GM21576 (cell line): ENCODE data around the gene RFTN1.

Experiments
- ATAC-seq: cut with Tn5 transposase; IDR thresholded peaks from one replicate; pipeline ENCODE4 v1.9.1; 2021; ENCODE audit warnings: mild to moderate bottlenecking, moderate library complexity; ENCODE audit not compliant: unreplicated experiment

RFTN1 gene

DNA sequence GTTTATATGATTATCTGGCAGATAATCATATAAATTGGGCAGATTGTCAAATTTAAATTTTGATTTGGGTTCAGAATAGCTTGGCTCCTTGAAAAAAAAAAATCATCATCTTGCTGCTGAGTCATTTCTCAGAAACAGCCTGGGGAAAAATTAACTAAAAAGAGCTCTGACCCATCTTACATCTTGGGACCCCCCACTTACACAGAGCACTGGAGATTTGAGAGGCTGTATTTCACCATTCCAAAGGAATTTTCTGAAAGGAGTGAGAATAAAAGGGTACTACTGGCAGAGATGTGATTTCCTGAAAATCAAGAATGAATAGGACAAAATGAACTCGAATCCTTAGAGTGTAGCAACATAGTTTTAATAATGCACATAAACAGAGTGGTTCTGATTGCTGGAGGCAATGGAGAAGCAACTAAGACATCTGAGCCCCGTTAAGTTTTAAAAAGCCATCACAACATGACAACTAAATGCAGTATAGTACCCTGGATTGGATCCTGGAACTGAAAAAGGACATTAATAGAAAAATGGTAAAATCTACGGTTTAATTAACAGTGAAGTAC, 97.5 kb downstream of the RFTN1 start:
- no peak for ATAC-seq

- no peak for ATAC-seq
Observed at GRCh38 chr3:16413321-16413720, 100.2 kb downstream of the RFTN1 start.

DNA sequence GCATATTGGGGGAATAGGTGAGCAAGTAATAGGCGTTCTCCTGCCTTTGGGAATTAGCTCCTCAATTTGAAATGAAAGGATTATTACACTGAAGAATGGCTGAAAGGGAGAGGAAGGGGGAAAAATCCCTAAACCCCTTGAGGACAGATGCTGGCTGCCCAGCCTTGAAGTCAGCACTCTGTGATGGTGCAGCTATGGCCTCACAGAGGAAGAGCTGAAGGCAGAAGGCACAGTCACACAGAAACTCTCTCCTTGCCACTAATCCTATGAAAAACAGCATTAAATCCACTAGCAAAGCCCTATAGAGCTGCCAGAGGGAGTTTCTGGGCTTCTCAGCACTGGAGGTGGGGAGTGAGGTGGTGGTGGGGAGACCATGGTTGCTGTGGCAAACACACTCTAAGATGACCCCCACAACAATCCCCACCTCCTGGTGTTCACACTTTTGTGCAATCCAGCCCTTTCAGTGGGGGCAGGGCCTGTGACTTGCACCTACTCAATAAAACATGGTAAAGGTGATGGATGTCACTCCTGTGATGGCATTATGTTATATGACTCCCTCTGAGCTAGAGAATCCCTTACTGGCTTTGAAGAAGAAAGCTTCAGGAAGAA, 101.2 kb downstream of the RFTN1 start:
- ATAC-seq = no peak

DNA sequence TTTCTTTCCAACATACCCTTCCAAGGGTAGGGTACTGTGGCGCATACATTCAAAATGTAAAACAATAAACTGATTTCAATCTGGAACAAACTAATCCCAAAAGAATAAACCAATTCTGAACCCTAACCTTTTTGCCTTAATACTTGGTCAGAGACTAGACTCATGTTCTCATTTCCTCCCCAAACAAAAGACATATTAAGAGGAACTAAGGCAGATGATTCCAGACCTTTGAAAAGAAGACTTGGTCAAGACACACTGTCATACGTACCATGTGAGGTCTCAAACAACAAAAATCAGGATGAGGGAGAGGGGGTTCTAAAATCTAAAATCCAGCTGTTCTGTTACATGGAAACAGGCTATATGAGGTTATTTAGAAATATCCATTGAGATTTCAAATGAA, 102.1 kb downstream of the RFTN1 start:
- no peak for ATAC-seq

- no peak for ATAC-seq
Observed at GRCh38 chr3:16410659-16411058, 102.8 kb downstream of the RFTN1 start.

GRCh38 chr3:16409032-16409431, 104.5 kb downstream of the RFTN1 start:
- no peak for ATAC-seq

- ATAC-seq = no peak
Observed at GRCh38 chr3:16407366-16407765, 106.1 kb downstream of the RFTN1 start.

- ATAC-seq = no peak
Observed at GRCh38 chr3:16406579-16406978, 106.9 kb downstream of the RFTN1 start.

DNA sequence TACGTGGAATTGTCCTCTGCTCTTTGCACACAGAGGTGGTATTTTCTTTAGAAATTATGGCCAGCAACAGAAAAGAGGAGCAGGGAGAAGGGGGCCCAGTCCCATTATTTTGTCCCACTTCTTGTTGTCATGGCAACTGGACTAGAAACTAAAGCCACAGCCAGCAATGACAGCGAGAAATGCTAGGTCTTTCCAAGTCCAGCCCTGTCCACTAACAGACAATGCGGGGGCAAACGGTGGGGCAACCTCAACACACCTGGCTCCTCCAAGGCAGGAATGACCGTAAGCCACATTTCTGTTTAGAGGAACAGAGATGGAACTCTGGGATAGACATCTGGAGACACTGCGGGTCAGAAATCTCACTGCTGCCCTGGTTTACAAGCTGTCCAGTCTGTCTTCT, 107.3 kb downstream of the RFTN1 start:
- ATAC-seq = no peak

GRCh38 chr3:16404349-16404895, 109.1 kb downstream of the RFTN1 start:
- ATAC-seq = no peak

GRCh38 chr3:16402451-16402850, 111.0 kb downstream of the RFTN1 start:
- no peak for ATAC-seq

GRCh38 chr3:16401273-16401672, 112.2 kb downstream of the RFTN1 start:
- ATAC-seq = no peak

DNA sequence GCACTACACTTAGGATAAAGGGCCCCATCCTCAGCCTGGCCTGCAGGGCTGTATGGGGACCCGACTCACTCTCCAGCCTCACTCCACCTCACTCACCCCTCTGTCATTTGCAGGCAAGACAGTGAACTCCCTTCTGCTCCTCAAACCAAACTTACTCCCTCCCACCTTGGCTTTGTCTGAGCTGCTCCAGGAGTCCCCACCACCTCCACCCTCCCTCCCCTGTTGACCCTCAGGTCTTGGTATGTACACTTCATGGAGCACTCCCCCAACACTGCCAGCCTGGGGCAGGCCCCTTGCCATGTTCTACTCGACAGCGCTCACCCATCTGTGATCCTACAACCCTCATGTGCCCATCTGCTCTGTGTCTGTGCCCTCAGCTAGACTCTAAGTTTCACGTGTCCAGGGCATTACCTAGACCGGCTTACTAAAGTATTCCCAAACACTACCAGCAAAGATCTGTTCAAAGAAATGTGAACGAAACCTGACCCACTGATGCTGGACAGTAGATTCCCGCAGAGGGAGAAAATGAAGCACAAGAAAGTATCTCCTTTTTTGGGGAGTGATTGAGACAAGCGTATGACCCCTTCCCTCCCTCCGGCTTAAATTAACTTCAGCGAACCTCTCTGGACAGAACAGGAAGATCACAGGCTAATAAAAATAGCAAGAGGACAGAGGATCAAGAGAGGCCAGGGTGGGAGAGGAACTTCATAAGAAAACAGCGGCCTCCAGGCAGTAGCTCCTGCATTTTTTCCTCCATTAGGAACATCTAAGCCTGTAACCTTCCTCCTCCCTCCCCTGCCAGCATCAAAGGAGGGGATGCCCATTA, 113.2 kb downstream of the RFTN1 start:
- no peak for ATAC-seq

DNA sequence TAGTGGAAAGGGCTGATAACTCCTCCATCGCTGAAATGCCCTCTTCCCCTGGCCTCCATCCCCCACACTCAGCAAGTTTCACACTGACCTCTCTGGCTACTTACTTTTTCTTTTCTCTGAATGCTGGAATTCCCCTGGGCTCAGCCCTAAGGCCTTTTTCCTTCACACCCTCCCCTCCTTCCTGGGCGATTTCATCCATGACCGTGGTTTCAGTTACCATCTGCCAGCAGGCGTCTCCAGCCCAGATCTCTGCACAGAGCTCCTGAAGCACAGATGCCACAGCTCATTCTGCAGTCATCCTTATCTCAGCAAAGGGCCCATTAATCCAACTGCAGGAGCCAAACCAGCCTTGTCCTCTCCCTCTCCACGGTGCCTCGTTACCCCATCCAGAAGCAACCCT, 114.0 kb downstream of the RFTN1 start:
- no peak for ATAC-seq

DNA sequence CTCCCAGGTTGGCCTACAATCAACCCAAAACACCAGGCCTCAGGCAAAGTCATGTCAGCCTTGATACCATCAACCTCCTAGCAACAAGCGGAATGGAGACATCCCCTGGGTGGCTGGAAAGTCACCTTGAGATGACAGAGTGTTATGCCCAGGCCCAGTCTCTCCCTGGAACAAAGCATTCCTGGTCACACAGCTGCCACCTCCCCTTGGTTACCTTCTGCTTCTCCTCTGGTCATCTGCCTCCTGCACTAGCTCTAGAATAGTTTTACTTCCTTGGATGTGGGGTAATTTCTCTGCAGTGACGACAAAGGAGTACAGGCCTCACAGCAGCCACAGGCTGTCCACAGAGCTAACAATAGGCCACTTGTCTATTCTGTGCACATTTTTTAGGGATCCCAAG, 114.9 kb downstream of the RFTN1 start:
- no peak for ATAC-seq

GRCh38 chr3:16396202-16396601, 117.3 kb downstream of the RFTN1 start:
- ATAC-seq = no peak

GRCh38 chr3:16395212-16395611, 118.3 kb downstream of the RFTN1 start:
- no peak for ATAC-seq

DNA sequence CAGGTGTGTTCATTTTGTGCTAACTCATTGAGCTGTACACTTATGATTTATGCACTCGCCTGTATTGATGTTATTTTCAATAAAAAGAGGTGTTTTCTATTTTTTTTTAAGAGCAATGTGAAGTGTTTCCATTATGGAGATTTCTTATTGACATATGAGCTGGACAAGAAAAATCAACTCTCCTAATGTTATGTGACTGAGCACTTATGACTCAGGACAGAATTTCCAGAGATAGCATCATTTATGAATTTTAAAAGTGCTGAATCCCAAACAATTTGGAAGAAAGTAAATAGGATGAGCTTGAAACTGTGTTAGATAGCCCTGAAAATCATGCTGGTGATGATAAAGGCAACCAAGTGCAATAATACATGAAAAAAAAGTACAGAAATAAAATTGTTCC, 118.9 kb downstream of the RFTN1 start:
- no peak for ATAC-seq

- no peak for ATAC-seq
Observed at GRCh38 chr3:16392717-16393116, 120.8 kb downstream of the RFTN1 start.

DNA sequence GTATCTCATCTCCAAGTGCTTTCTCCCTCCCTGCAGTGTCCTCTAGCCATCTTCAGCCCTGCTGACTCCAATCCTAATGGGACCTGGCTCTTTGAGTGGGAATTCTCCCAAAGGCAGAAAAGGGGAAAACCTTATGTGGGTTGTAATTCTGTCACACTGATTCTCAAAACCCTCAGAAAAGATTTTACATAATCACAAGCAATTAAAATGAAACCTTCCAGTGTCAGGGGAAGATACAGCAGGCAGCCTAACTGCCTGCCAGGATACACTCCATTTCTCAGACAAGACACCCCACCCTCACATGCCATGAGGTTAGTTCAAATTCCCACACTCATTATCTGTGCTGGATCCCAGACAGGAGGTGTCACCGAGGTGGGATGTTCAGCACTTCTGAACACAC, 121.4 kb downstream of the RFTN1 start:
- no peak for ATAC-seq

- no peak for ATAC-seq
Observed at GRCh38 chr3:16390581-16390980, 122.9 kb downstream of the RFTN1 start.

DNA sequence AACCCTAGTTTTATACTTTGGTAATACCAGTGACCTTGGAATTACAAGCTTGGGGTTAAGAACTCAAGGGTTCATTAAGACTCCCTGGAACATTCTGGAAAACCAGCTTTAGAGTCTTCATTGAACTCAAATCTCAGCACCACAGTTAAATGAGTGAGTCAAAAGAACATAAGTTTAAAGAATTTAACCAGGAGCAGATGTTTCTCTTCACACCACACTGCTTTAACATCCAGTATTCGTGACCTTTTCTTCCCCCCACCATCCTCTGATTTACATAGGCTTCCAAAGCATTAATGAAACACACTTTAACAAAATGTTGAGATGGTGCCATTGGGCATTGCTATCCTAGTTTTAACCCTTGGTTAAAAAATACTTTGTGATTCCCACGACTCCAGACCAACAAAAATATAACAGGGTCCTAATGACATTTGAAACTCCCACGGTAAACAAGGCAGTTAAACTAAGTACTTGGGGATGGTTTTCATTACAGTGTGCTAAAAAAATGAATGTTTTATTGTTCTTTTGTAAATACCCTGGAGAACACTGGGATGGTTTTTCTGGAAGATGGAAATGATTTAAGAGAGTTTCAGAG, 124.6 kb downstream of the RFTN1 start:
- ATAC-seq = no peak
